Neural cell (in vitro differentiated cells): ENCODE data around the gene IFNA14.
"Not testable (repeated sequence)": the region's sequence is repeated elsewhere in the genome, so short reads cannot be mapped to it uniquely, and the experiment has no call there.

ENCODE experiments used
- CTCF ChIP-seq: fragments of 450-650 bp; IDR thresholded peaks from 2 replicates; pipeline ENCODE4 v1.5.1; 2014; ENCODE audit warnings: antibody characterized with exemption, mild to moderate bottlenecking, moderate library complexity; ENCODE audit not compliant: poor library complexity, severe bottlenecking
- EP300 ChIP-seq: fragments of 450-650 bp; conservative IDR thresholded peaks from 2 replicates; pipeline ENCODE4 v1.6.1; 2014; ENCODE audit warnings: antibody characterized with exemption, mild to moderate bottlenecking, moderate library complexity; ENCODE audit not compliant: poor library complexity, severe bottlenecking
- EZH2 ChIP-seq: fragments of 200-600, 300-800 bp; shearing (Covaris generic), sonication (generic); IDR thresholded peaks from 2 replicates; pipeline ENCODE4 v1.6.1; 2014; ENCODE audit warnings: antibody characterized with exemption, low read length, borderline replicate concordance, mild to moderate bottlenecking; ENCODE audit not compliant: insufficient read depth, poor library complexity, severe bottlenecking
- POLR2AphosphoS5 ChIP-seq: IDR thresholded peaks from 2 replicates; pipeline ENCODE4 v1.6.1; 2012
- TF ChIP-seq, protein P1 (sequence below): IDR thresholded peaks from 2 replicates; pipeline ENCODE4 v1.6.1; 2012; ENCODE audit warnings: borderline replicate concordance

- TF ChIP-seq CTCF, POLR2AphosphoS5, EZH2, EP300: not testable (repeated sequence)
- TF ChIP-seq, protein P1, sequence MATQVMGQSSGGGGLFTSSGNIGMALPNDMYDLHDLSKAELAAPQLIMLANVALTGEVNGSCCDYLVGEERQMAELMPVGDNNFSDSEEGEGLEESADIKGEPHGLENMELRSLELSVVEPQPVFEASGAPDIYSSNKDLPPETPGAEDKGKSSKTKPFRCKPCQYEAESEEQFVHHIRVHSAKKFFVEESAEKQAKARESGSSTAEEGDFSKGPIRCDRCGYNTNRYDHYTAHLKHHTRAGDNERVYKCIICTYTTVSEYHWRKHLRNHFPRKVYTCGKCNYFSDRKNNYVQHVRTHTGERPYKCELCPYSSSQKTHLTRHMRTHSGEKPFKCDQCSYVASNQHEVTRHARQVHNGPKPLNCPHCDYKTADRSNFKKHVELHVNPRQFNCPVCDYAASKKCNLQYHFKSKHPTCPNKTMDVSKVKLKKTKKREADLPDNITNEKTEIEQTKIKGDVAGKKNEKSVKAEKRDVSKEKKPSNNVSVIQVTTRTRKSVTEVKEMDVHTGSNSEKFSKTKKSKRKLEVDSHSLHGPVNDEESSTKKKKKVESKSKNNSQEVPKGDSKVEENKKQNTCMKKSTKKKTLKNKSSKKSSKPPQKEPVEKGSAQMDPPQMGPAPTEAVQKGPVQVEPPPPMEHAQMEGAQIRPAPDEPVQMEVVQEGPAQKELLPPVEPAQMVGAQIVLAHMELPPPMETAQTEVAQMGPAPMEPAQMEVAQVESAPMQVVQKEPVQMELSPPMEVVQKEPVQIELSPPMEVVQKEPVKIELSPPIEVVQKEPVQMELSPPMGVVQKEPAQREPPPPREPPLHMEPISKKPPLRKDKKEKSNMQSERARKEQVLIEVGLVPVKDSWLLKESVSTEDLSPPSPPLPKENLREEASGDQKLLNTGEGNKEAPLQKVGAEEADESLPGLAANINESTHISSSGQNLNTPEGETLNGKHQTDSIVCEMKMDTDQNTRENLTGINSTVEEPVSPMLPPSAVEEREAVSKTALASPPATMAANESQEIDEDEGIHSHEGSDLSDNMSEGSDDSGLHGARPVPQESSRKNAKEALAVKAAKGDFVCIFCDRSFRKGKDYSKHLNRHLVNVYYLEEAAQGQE = not testable (repeated sequence)
Observed at GRCh38 chr9:21213411-21214326, 26.1 kb downstream of the IFNA14 start.
